ENCODE results near the gene MED12L.

MED12L gene

GRCh38 chr3:151191095-151191494, 105.6 kb downstream of the MED12L start:
- no peak for DNase-seq

DNA sequence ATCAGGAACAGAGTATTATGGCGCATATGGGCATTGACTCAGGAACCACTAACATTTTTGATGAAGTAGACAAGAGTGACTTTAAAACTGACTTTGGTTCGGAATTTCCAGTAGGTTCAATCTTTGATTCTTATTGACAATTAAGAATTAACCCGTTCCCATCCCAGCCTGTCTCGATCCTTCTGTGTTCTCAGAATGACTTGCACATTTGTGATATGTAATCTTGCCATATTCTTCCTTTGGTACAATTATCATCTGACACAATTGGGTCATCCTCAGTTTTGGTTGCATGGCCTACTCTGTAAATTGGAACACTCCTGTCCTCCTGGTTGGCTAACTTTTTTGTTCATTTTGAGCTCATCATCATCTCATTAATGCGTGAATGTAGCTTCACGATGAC, 107.1 kb downstream of the MED12L start:
- no peak for DNase-seq

DNA sequence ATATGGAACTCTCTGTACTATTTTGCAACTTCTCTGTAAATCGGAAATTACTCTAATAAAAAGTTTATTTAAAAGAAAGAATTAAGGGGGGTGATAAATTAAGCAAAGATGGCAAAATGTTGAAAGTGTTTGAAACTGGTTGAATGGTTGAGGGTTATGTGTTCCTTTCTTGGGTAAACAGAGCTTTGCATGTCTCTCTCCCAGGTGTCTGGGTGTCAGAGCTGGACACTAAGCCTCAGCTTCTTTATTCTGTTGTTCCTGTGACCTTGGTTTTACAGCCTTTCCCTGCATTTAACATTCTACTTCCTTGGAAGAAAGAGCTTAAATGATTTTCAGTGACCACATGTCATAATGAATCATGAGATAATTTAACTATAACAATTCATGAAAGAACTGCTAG, 110.4 kb downstream of the MED12L start:
- DNase-seq: no peak

DNA sequence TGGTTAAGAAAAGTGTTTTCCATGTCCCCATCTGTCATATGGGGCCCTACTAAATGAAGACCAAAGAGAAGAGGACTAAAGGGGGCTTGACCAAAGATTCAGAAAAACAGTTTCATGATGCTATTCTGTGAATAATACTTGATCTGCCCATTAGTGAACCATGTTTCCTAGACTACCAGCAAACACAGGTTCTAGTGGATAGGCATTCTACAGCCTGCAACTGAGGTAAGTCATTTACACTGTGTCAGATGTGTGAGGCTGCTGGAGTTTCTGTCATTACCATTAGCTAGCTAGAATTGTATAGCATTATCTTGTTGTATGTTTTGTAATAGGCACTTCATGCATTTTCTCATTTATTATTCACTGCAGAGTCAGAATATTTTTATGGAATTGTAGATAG, 111.0 kb downstream of the MED12L start:
- DNase-seq: no peak

- DNase-seq: no peak
Measured at GRCh38 chr3:151197228-151197627, 111.8 kb downstream of the MED12L start.

GRCh38 chr3:151197981-151198767, 112.7 kb downstream of the MED12L start:
- no peak for DNase-seq

- no peak for DNase-seq
Measured at GRCh38 chr3:151198849-151199248, 113.4 kb downstream of the MED12L start.

DNA sequence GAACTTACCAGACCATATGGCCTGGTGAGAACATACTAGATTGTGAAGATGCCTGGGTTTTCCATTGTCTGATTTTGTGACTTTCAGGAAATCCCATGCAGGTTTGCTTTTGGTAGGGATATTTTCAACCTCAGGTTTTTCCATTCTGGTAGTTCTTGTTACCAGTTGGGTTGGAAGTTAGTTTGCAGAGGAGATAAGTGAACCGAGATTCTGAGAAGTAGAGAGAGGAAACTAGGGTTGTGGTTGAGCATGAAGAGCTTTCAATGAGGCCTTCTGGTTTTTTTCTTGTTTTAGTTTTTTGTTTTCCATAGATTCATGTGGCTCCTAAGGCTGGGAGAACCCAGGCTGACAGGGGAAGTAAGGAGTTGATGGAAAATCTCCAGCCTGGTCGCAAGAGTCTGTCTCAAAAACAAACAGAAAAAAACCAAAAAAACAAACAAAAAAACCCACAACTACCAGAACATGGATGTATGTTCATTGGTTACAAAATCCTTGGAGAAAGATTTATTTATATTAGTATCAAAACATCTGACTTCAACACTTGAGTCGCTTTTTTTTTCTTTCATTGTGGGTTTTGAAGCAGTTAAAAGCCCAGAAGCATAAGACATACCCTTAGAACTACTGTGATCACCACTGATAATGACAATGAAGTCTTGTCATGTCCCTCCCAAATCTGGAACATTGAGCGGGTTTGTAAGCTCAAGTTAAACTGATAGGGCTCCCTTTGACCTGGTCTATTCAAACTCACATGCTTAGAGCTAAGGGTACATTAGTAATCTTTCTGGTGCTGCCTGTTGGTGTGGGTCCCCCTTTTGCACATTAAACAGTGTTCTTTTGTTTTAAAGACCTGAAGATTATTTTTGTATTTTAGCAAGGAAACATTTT, 114.3 kb downstream of the MED12L start:
- no peak for DNase-seq

DNA sequence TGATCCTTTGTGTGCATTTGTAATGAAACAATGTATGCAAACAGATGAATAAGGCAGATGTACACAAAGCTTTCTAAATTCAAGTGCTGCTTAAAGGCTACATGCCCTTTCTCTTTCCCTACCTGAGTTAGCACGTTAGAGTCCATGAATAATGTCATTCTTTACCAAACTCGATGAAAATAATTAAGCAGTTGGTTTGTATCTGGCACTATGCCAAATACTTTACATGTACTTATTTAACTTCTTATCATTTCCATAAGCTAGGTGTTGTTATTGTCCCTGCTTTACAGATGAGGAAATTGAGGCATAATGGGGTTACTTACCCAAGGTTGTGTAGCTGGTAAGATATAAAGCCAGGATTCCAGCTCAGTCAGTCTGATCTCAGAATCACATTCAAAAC, 115.1 kb downstream of the MED12L start:
- DNase-seq: no peak

DNA sequence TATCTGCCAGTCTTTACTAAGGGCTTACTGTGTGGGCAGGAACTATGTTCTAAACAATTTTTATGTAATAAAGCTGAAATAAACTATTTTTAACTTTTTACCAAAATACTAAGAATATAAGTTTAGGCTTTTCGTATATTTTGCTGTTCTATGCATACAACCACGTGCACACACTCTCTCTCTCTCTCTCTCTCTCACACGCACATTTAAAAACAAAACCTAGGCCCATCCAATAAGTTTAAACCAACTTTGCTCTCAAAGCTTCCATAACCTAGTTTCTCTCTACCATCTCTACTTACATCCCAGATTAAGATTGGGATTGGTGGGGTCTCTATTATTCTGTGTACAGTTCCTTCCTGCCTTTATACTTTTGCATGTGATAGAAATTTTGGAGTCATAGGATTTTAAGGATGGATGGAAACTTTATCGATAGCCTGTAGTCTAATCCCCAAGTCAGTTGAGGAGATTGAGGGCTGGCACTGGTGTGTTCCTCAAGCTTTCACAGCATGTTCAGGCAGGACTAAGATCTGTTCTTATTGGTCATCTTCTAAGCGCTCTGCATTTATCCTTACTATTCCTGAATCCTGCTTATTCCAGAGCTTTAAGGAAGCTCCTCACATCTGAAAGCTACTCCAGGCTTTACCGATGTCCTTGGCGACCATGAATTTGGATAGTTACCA, 115.7 kb downstream of the MED12L start:
- no peak for DNase-seq

GRCh38 chr3:151203051-151203420, 117.6 kb downstream of the MED12L start, which contains the start of gene GPR171:
TSS of gene GPR171 (minus strand) at chr3:151203216. CDS start at chr3:151199386, 3,830 bp downstream.
- DNase-seq: no peak

DNA sequence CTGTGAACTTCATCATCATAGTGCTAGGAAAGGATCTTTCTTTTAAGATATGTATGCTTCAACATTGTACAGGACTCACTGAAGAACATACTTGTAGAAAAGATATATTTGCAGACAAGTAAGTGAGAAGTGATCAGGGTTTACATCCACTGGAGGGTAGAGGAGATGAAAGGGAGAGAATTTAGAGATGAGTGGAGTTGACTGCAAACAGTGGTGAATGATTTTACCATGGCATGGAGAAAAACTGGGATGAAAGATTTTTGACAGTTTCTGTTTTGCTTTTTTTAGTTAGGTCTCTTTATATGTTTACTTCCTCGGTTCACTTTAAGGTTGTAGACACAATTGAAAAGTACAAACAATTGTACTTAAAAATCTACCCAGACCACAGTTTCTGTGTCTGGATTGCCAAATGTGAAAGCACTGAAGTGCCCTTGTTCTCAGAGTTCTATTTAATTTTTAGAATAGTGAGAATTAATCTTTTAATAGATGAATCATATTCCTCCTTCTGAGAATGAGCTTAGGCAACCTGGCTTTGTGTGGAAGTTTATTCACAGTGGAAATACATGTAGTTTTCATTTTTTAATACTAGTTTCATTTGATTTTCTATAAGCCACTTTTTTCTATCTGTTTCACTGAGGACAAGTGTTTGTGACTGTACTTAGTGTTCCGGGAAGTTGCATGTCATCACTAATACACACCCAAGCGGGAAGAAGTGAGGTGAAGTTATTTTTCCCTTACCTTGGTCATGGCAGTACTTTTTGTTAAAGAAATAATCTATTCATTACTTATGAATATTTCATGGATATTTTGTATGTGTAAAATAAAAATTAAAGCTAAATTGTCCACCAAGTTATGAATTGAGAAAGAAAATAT, 119.3 kb downstream of the MED12L start:
- no peak for DNase-seq

DNA sequence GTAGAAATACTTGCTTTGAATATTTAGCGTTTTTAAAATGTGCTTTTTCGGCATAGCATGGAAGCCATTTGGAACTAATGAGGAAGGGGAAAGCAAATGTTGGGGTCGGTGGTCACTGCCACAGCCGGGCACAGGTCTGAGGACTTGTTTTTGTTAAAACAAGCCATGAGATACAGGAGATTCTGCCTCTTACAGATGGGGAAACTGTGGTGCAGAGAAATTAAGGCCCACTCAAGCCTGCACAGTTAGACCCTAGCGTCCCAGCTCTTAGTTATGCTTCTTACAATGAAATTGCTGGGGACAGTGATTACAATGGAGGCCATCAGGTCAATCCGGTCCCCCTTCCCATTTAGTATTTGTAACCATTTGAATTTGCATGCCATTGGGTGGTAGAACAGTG, 120.0 kb downstream of the MED12L start:
- DNase-seq: no peak

DNA sequence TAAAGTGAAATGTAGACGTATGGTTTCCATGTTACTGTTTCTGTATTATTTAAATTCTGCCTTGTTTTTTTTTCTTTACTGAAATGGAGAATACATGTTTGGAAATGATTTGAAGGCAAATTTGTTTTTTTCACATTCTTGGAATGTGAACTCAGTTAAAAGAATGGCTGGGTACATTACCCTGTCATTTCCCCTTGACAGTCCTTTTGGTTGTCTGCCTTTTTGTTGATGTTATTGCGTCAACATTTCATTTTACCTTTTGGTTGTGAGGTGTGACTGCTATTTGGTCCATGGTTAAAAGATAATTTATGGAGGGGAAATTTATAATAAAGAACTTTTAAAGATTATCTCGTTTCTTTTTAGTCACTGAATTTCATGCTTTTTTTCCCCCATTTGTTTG, 120.7 kb downstream of the MED12L start:
- DNase-seq: no peak

DNA sequence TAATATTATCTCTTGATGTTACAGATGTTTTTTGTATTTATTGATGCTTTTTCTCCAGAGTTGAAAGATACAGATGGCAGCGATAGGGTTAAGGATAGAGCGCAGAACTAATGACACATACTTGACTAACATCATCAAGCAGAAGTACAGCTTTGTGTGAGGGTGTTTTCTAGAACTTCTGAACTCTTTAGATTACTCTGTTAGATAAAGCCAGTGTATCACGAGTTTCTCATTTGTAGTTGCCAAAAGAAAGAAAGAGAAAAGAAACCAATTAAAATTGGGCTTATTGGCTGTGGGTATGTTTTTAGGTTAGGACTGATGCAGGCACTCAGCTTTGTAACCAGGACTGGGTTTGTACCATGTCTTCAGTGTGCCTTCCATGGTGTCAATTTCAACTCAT, 124.2 kb downstream of the MED12L start:
- DNase-seq: no peak

GRCh38 chr3:151210676-151211381, 125.4 kb downstream of the MED12L start:
- DNase-seq: no peak

- DNase-seq: no peak
Measured at GRCh38 chr3:151213151-151213550, 127.7 kb downstream of the MED12L start.

GRCh38 chr3:151213881-151214280, 128.4 kb downstream of the MED12L start:
- no peak for DNase-seq

GRCh38 chr3:151214459-151214858, 129.0 kb downstream of the MED12L start:
- DNase-seq: no peak

GRCh38 chr3:151216641-151217607, 131.5 kb downstream of the MED12L start:
- DNase-seq: no peak

- DNase-seq: no peak
Measured at GRCh38 chr3:151218136-151218535, 132.7 kb downstream of the MED12L start.

Data from NCI-H1694 treated with DMSO at 0.1 percent for 48 hours (cell line).